Natural killer cell (primary cell): ENCODE results near the gene IL1RAP. TPM values are rescaled to one million over a fixed set of nuclear protein-coding genes. Genes with fewer than 3 reads are reported as not detected.

Experiments
- ATAC-seq, 3 donors: fragments of 150-1000 bp in 2 of 3; fragments of 200-7000 bp in 1 of 3; cut with Tn5 transposase; 1 replicate in 1 of 3; 2 replicates in 2 of 3; pipeline ENCODE4 v1.10.0; 2021; ENCODE audit warnings: mild to moderate bottlenecking in 2 of 3, moderate library complexity in 2 of 3
- DNase-seq, 2 donors: peaks; one replicate each; pipeline versions ENCODE4 v3.0.0 to v3.0.0-alpha.2; 2013 to 2021; ENCODE audit warnings: mixed read lengths in 1 of 2
- H3K27ac ChIP-seq: one replicate; pipeline ENCODE4 v1.5.1; 2013; ENCODE audit warnings: mild to moderate bottlenecking, low read length
- H3K27me3 ChIP-seq: one replicate; pipeline ENCODE4 v1.6.1; 2013; ENCODE audit warnings: low read length; ENCODE audit not compliant: control insufficient read depth, insufficient read depth
- H3K36me3 ChIP-seq: one replicate; pipeline ENCODE4 v1.6.1; 2013; ENCODE audit warnings: low read length; ENCODE audit not compliant: control insufficient read depth, insufficient read depth
- H3K4me1 ChIP-seq: one replicate; pipeline ENCODE4 v1.6.1; 2013; ENCODE audit warnings: low read length; ENCODE audit not compliant: control insufficient read depth, insufficient read depth
- H3K4me3 ChIP-seq: one replicate; pipeline ENCODE4 v1.5.1; 2013; ENCODE audit warnings: low read length
- H3K9me3 ChIP-seq: one replicate; pipeline ENCODE4 v1.6.1; 2013; ENCODE audit warnings: low read length; ENCODE audit not compliant: control insufficient read depth, insufficient read depth
- H3K27ac Mint-ChIP-seq, 2 donors: one replicate each; pipeline ENCODE4 v1.8.0; 2022; ENCODE audit warnings: mild to moderate bottlenecking in 2 of 2, mixed read lengths in 2 of 2, moderate library complexity in 1 of 2
- H3K27me3 Mint-ChIP-seq, 2 donors: one replicate each; pipeline ENCODE4 v1.8.0; 2022; ENCODE audit warnings: low read depth in 2 of 2, mixed read lengths in 2 of 2
- H3K36me3 Mint-ChIP-seq: one replicate; pipeline ENCODE4 v1.8.0; 2022; ENCODE audit warnings: mixed read lengths
- H3K4me1 Mint-ChIP-seq, 2 donors: one replicate each; pipeline ENCODE4 v1.8.0; 2022; ENCODE audit warnings: mixed read lengths in 2 of 2
- H3K4me3 Mint-ChIP-seq: one replicate; pipeline ENCODE4 v1.8.0; 2022; ENCODE audit warnings: mild to moderate bottlenecking, moderate library complexity, mixed read lengths
- H3K9me3 Mint-ChIP-seq, 2 donors: one replicate each; pipeline ENCODE4 v1.8.0; 2022; ENCODE audit warnings: mixed read lengths in 2 of 2
- CTCF ChIP-seq: fragments of 200-600 bp; IDR thresholded peaks from one replicate; pipeline ENCODE4 v1.8.0; 2022; ENCODE audit warnings: antibody characterized with exemption
- WGBS: methylation state at CpG from one replicate; pipeline ENCODE4 v1.1.7; 2013; ENCODE audit warnings: missing lambda C conversion rate; ENCODE audit not compliant: insufficient coverage; 5-methylcytosine and 5-hydroxymethylcytosine counted together
- intact Hi-C: fragments of 100-400 bp; cut with micrococcal nuclease; formaldehyde crosslinking; loops from one replicate; pipeline ENCODE4 v1.14.2; 2022
- total RNA-seq, 4 donors: library from RNA; stranded (reverse); fragments of 120-200 nt in 1 of 4; gene quantifications; one replicate each; pipeline versions ENCODE4 v1.2.3 to v1.2.4, GENCODE V29; 2013 to 2022

IL1RAP gene
- total RNA-seq, 3 donors from 2014 or later (not counting 1 experiment from before 2014, with no cell fraction given), result 11.4 to 19.8 (median 15.1) TPM

GRCh38 chr3:190595179-190595795, 81.4 kb downstream of the IL1RAP start:
- Histone ChIP-seq H3K27me3 (no peaks in the 10 kb centered on the region), H3K9me3 (no peaks in the 10 kb centered on the region), H3K27ac (no peak overlapping the region), H3K4me1 (no peaks in the 10 kb centered on the region), H3K4me3 (no peak overlapping the region), H3K36me3 (no peaks in the 10 kb centered on the region)
- peaks cover 0 to 9% of the 10 kb centered on the region in 2 donors for H3K4me1 Mint-ChIP-seq
- peaks cover 0 to 2% of the 10 kb centered on the region in 2 donors for H3K9me3 Mint-ChIP-seq
- intact Hi-C loops, result no loop called here
- no peaks in the 10 kb centered on the region for H3K27me3 Mint-ChIP-seq
- no peak for DNase-seq
- no peak for ATAC-seq
- H3K36me3 Mint-ChIP-seq, result no peaks in the 10 kb centered on the region
- no peak for TF ChIP-seq CTCF
- no peak overlapping the region for H3K27ac Mint-ChIP-seq
- H3K4me3 Mint-ChIP-seq, result no peak overlapping the region
- 96% methylated on average over 7 of the region's 9 CpGs for WGBS

GRCh38 chr3:190595807-190596206, 81.9 kb downstream of the IL1RAP start:
- Mint-ChIP-seq H3K4me1 (peaks cover 0 to 9% of the 10 kb centered on the region in 2 donors), H3K9me3 (peaks cover 0 to 2% of the 10 kb centered on the region in 2 donors), H3K27ac (no peak overlapping the region), H3K27me3 (no peaks in the 10 kb centered on the region), H3K36me3 (no peaks in the 10 kb centered on the region), H3K4me3 (no peak overlapping the region)
- H3K4me1 ChIP-seq, result no peaks in the 10 kb centered on the region
- no peak for DNase-seq
- H3K27me3 ChIP-seq, result no peaks in the 10 kb centered on the region
- no peak overlapping the region for H3K27ac ChIP-seq
- TF ChIP-seq CTCF, result no peak
- WGBS, result 89% methylated on average over 2 of the region's 2 CpGs
- no peaks in the 10 kb centered on the region for H3K9me3 ChIP-seq
- ATAC-seq, result no peak
- H3K4me3 ChIP-seq, result no peak overlapping the region
- intact Hi-C loops, result no loop called here
- H3K36me3 ChIP-seq, result no peaks in the 10 kb centered on the region

- Histone ChIP-seq H3K9me3 (no peaks in the 10 kb centered on the region), H3K27ac (no peak overlapping the region), H3K27me3 (no peaks in the 10 kb centered on the region), H3K4me1 (no peaks in the 10 kb centered on the region), H3K4me3 (no peak overlapping the region), H3K36me3 (no peaks in the 10 kb centered on the region)
- Mint-ChIP-seq H3K27ac (no peak overlapping the region), H3K36me3 (no peaks in the 10 kb centered on the region), H3K4me1 (peaks cover 0 to 9% of the 10 kb centered on the region in 2 donors), H3K4me3 (no peak overlapping the region), H3K9me3 (peaks cover 0 to 2% of the 10 kb centered on the region in 2 donors), H3K27me3 (no peaks in the 10 kb centered on the region)
- ATAC-seq (no peak), DNase-seq (no peak)
- 67% methylated on average over 4 of the region's 5 CpGs for whole genome bisulfite sequencing
- TF ChIP-seq CTCF, result no peak
- intact Hi-C loops, result no loop called here
These were observed 82.7 kb downstream of the IL1RAP start for GRCh38 chr3:190596349-190597285.
